ENCODE results near the gene NR1D1.

GRCh38 chr17:40097931-40098845 lies 2.2 kb downstream of the NR1D1 start:
- TF ChIP-seq, protein P1, sequence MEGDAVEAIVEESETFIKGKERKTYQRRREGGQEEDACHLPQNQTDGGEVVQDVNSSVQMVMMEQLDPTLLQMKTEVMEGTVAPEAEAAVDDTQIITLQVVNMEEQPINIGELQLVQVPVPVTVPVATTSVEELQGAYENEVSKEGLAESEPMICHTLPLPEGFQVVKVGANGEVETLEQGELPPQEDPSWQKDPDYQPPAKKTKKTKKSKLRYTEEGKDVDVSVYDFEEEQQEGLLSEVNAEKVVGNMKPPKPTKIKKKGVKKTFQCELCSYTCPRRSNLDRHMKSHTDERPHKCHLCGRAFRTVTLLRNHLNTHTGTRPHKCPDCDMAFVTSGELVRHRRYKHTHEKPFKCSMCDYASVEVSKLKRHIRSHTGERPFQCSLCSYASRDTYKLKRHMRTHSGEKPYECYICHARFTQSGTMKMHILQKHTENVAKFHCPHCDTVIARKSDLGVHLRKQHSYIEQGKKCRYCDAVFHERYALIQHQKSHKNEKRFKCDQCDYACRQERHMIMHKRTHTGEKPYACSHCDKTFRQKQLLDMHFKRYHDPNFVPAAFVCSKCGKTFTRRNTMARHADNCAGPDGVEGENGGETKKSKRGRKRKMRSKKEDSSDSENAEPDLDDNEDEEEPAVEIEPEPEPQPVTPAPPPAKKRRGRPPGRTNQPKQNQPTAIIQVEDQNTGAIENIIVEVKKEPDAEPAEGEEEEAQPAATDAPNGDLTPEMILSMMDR (IDR thresholded peaks at IDR 0.05; ENCODE audit: low read depth, low read length, poor library complexity, severe bottlenecking), result no peak
- TF ChIP-seq EZH2phosphoT487 (IDR thresholded peaks at IDR 0.05; ENCODE audit: borderline replicate concordance, low read length), result no peak

Measured in DOHH2 (cell line).